T-helper 1 cell treated with Interleukin-12 subunit alpha and Interleukin-12 subunit beta and Interleukin-4 antibody, amounts not matched to agents 30 μg/mL and 1 μg/mL, for 36 hours (primary cell): ENCODE data around the gene ADTRP.

ENCODE experiments used
- H3K27ac Mint-ChIP-seq: one replicate; pipeline ENCODE4 v1.8.0; 2021; ENCODE audit warnings: mild to moderate bottlenecking, mixed read lengths
- H3K27me3 Mint-ChIP-seq: one replicate; pipeline ENCODE4 v1.8.0; 2021; ENCODE audit warnings: low read depth, mixed read lengths
- H3K36me3 Mint-ChIP-seq: one replicate; pipeline ENCODE4 v1.8.0; 2021; ENCODE audit warnings: low read depth, mixed read lengths
- H3K4me1 Mint-ChIP-seq: one replicate; pipeline ENCODE4 v1.8.0; 2021; ENCODE audit warnings: low read depth, mixed read lengths
- H3K4me3 Mint-ChIP-seq: one replicate; pipeline ENCODE4 v1.8.0; 2021; ENCODE audit warnings: mild to moderate bottlenecking, moderate library complexity, mixed read lengths
- H3K9me3 Mint-ChIP-seq: one replicate; pipeline ENCODE4 v1.8.0; 2021; ENCODE audit warnings: mixed read lengths

ADTRP gene

DNA sequence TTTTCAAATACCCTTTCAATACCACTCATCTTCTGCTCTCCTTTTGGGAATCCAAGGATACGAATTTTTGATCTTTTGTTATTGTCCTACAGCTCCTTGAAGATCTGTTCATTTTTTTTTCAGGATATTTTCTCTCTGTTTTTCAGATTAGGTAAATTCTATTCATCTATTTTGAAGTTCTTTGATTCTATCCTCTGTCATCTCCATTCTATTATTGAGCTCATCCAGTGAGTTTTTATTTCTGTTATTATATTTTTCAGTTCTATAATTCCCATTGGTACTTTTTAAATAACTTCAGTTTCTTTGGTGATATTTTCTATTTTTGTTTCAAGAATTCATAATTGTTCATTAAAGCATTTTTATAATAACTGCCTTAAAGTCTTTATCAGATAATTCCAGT is 14.7 kb upstream of the ADTRP start:
- H3K27me3 Mint-ChIP-seq, result no peaks in the 10 kb centered on the region
- peaks cover 1% of the 10 kb centered on the region for H3K4me1 Mint-ChIP-seq
- H3K27ac Mint-ChIP-seq, result no peak overlapping the region
- H3K36me3 Mint-ChIP-seq, result peaks cover 4% of the 10 kb centered on the region
- H3K4me3 Mint-ChIP-seq, result no peak overlapping the region
- peaks cover 9% of the 10 kb centered on the region for H3K9me3 Mint-ChIP-seq

DNA sequence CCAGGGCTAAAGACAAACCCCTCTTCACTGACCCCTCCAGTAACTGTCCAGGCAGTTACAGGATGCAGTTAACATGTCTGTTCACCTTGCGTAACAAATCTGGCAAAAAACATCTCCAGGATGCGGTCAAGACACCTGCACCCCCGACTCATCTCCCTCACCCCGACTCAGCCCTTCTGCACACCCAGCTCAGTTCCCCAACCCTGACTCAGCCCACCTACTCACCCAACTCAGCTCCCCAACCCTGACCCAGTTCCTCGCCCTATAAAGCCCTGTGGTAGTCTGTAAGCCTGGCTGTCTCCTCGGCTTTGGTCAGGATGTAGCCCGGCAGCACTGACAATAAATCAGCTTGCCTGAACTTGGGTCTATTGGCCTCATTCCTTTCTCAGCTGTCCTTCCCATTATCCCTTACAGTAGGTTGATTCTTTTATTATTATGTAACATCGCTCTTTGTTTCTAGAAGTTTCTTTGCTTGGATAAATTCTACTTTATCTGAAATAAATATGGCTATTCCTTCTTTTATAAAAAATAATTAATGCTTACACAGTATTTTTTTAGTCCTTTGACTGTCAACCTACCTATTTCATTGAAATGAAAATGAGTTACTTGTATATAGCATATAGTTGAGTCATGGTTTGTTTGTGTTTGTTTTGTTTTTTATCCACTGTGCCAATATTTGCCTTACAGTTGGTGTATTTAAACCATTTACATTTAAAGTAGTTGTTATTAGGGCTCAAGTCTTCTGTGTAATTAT is 12.9 kb upstream of the ADTRP start:
- Mint-ChIP-seq H3K9me3 (peaks cover 9% of the 10 kb centered on the region), H3K4me1 (peaks cover 1% of the 10 kb centered on the region), H3K4me3 (no peak overlapping the region), H3K36me3 (peaks cover 4% of the 10 kb centered on the region), H3K27ac (no peak overlapping the region), H3K27me3 (no peaks in the 10 kb centered on the region)

DNA sequence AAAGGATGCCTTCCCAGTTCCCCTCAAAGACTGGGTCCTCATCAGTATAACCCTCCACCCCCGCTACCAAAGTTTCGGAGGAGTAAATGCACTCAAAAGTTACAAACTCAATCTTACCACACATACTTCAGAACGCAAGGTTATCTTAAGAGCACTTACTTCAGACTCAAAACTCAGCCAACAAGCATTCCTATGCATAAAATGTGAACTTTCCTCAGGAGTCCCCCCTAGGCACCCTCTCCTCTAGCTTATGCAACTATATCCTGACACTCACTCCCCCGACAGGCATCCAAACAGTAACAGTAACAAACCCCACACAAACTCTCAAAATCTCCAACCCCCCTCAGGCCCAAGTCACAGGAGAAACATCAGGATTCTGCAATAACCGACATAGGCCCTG is 11.1 kb upstream of the ADTRP start:
- no peak overlapping the region for H3K27ac Mint-ChIP-seq
- H3K36me3 Mint-ChIP-seq, result peaks cover 4% of the 10 kb centered on the region
- no peak overlapping the region for H3K4me3 Mint-ChIP-seq
- H3K4me1 Mint-ChIP-seq, result peaks cover 9% of the 10 kb centered on the region
- no peaks in the 10 kb centered on the region for H3K27me3 Mint-ChIP-seq
- peaks cover 9% of the 10 kb centered on the region for H3K9me3 Mint-ChIP-seq

DNA sequence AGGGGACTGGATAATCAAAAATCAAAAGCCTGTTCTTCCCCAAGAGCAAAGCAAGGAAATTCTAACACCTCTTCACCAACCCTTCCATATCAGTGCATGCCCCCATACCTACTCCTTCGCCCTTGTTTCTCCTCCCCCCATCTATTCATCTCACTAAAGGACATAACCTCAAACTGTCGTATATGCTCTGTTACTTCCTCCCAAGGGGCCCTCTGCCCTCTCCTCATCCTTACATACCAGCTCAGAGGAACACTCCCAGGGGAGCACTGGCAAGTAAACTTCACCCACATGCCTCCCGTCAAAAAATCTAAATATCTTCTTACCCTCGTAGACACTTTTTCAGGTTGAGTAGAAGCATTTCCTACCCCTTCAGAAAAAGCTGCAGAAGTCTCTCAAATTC is 9.4 kb upstream of the ADTRP start:
- no peak overlapping the region for H3K27ac Mint-ChIP-seq

DNA sequence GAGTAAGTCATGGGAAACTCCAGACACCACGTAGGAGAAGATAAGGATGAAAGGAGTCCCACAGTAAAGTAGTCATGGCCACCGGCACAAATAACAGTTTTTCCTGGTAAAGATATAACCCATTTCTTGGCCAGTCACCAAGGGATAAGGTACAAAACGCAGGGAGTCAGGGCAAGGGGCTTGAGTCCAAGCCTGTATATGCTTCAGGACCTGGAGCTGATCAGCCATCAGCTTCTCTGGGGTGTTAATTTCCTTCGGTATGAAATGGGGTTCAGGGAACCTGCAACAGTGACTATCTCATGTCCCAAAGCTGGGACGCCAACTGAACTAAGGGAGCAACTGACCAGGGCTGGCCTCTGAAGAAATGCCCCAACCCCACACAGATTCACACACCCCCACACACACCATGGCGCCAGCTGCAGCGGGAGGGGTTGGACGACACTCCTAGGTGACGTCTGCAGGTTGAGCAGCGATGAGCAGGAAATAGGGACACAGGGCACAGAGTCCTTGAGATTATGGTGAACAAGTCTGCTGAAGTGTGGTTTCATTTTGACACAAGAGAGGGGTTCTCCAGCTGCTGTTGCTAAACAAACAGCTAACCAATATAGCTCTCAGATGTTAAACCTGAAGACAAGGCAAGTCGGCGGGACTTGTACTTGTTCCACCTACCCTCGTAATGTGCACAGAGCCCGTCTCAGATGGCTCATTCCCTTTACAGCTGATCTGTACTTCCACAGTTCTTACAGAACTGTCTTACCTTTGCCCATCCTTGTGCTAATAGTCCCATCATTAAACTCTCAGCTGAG is 7.4 kb upstream of the ADTRP start:
- no peaks in the 10 kb centered on the region for H3K27me3 Mint-ChIP-seq
- H3K36me3 Mint-ChIP-seq, result peaks cover 1% of the 10 kb centered on the region
- peaks cover 11% of the 10 kb centered on the region for H3K9me3 Mint-ChIP-seq
- H3K4me1 Mint-ChIP-seq, result peaks cover 16% of the 10 kb centered on the region
- no peak overlapping the region for H3K27ac Mint-ChIP-seq
- peak overlapping the region; percentile 62 for H3K4me3 Mint-ChIP-seq

More for the DNA sequence above, 9.4 kb upstream of the ADTRP start:
- H3K4me3 Mint-ChIP-seq, result no peak overlapping the region
- peaks cover 13% of the 10 kb centered on the region for H3K9me3 Mint-ChIP-seq
- H3K4me1 Mint-ChIP-seq, result peaks cover 16% of the 10 kb centered on the region
- peaks cover 3% of the 10 kb centered on the region for H3K36me3 Mint-ChIP-seq
- no peaks in the 10 kb centered on the region for H3K27me3 Mint-ChIP-seq

DNA sequence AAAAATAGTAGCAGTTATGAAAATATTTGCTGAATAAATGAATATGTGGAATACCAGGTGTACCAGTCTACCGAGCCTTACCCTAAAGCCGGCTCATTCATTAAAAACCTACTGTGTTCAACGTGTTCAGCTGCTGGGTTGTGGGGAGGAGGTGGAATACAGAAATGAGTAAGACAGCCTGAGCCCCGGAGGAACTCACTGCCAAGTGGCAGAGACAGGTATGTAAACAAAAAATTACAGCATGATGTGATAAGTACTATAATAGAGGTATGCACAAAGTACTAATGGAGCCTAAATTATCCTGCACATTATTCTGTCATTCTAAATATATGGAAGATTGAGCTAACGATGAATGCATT is 6.8 kb upstream of the ADTRP start:
- Mint-ChIP-seq H3K4me3 (peak overlapping the region; percentile 62), H3K27me3 (no peaks in the 10 kb centered on the region), H3K4me1 (peaks cover 16% of the 10 kb centered on the region), H3K27ac (no peak overlapping the region), H3K9me3 (peaks cover 11% of the 10 kb centered on the region), H3K36me3 (peaks cover 1% of the 10 kb centered on the region)

DNA sequence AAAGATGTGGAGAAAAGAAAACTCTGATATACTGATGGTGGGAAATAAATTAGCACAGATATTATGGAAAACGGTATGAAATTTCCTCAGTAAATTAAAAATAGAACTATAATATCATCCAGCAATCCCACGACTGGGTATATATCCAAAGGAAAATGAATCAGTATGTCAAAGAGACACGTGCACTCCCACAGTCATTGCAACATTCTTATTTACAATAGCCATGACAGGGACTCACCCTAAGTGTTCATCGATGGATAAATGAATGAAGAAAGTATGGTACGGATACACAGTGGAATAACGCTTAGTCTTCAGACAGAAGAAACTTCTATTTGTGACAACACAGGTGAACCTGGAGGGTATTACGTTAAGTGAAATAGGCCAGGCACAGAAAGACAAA is 5.7 kb upstream of the ADTRP start:
- H3K4me3 Mint-ChIP-seq, result no peak overlapping the region
- H3K9me3 Mint-ChIP-seq, result peaks cover 11% of the 10 kb centered on the region
- no peak overlapping the region for H3K27ac Mint-ChIP-seq
- H3K4me1 Mint-ChIP-seq, result peaks cover 16% of the 10 kb centered on the region
- peaks cover 1% of the 10 kb centered on the region for H3K36me3 Mint-ChIP-seq
- H3K27me3 Mint-ChIP-seq, result no peaks in the 10 kb centered on the region

DNA sequence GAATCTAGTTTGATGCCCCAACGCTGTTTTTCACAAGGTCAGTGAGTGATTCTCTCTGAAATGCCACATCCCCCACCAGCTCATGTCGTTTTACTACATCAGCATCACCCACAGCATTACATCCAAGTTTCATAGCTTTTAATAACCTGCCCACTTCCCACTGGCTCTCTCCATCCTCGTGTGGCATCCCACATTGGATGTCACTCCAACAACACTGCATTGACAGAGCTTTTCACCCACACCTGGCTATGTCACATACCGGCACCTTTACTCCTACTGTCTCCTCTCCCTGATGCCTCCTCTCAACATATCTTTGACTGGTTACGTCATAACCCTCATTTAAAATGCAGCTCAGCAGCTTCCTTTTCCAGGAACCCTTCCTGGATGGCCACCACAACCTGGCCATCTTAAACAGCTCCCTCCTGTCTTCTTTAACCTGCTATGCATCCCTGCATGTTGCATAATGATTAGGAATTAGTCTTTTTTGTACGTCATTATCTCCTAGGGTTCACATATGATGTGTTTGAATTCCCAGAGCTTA is 5.0 kb upstream of the ADTRP start:
- no peak overlapping the region for H3K4me3 Mint-ChIP-seq
- H3K27ac Mint-ChIP-seq, result no peak overlapping the region
- no peaks in the 10 kb centered on the region for H3K27me3 Mint-ChIP-seq
- peaks cover 11% of the 10 kb centered on the region for H3K9me3 Mint-ChIP-seq
- H3K4me1 Mint-ChIP-seq, result peaks cover 16% of the 10 kb centered on the region
- peaks cover 1% of the 10 kb centered on the region for H3K36me3 Mint-ChIP-seq

DNA sequence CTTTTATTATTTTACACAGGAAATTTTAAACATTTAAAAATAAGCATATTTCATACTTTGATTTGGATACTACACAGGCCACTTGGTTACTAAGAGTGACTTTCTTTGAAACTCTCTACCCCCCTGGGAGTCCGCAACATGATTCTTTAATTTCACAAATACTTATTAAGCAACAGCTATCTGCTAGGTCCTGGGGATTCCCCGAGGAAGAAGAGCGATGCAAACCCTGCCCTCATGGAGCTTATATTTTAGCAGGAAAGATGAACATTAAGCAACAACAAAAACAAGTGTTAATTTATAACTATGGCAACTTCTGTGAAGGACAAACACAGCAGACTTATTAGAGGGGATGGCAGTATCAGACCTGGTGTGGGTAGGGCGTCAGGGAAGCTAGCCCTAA is 3.9 kb upstream of the ADTRP start:
- no peaks in the 10 kb centered on the region for H3K27me3 Mint-ChIP-seq
- peaks cover 11% of the 10 kb centered on the region for H3K9me3 Mint-ChIP-seq
- H3K4me1 Mint-ChIP-seq, result peaks cover 16% of the 10 kb centered on the region
- peaks cover 1% of the 10 kb centered on the region for H3K36me3 Mint-ChIP-seq
- no peak overlapping the region for H3K27ac Mint-ChIP-seq
- H3K4me3 Mint-ChIP-seq, result no peak overlapping the region

DNA sequence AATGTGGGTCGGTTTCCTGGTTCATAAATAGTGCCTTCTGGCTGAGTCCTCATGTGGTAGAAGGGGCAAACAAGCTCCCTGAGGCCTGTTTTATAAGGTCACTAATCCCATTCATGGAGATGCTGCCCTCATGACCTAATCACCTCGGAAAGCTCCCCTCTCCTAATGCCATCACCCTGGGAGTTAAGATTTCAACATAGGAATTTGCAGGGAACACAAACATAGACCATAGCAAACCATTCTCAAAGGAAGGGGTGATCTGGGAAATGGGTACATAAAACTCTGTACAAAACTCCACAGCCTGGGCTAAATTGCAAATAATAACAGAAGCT is 1.5 kb upstream of the ADTRP start:
- Mint-ChIP-seq H3K4me1 (peaks cover 8% of the 10 kb centered on the region), H3K27ac (no peak overlapping the region), H3K4me3 (no peak overlapping the region), H3K9me3 (peaks cover 11% of the 10 kb centered on the region), H3K36me3 (peaks cover 1% of the 10 kb centered on the region), H3K27me3 (no peaks in the 10 kb centered on the region)

DNA sequence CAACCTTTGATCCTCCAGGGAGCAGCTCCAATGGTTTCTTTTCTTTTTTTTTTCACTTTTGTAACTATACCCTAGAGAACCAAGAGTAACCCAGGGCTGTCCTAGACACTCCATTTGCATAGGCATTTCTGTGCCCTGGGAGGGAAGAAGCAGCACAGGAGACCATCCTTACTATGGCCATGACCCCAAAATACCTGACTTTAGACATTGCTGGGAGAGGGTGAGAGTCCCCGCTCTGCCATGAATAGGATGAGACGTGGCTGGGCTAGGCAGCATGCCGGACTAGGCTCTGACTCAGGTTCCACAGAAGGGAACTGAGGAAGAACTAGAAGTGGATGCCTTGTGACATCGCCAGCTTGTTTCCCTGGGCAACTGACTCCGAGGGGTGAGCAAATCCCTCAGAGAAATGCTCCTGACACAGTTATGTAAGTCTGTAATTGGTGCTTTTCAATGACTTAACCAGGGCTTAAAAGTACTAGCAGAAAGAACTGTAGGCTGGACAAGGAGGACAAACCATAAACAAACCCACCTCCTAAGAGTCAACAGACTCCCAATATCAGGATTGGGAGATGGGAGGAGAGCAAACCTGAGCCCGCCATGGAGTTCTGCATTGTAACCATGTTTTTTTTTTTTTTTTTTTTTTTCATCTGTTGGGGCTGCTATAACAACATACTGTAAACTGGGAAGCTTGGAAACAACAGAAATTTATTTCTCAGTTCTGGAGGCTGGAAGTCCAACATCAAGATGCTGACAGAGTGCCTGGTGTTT is 910 bp upstream of the ADTRP start:
- peaks cover 1% of the 10 kb centered on the region for H3K36me3 Mint-ChIP-seq
- H3K27ac Mint-ChIP-seq, result no peak overlapping the region
- no peak overlapping the region for H3K4me3 Mint-ChIP-seq
- H3K9me3 Mint-ChIP-seq, result peaks cover 11% of the 10 kb centered on the region
- H3K27me3 Mint-ChIP-seq, result no peaks in the 10 kb centered on the region
- H3K4me1 Mint-ChIP-seq, result peaks cover 6% of the 10 kb centered on the region

DNA sequence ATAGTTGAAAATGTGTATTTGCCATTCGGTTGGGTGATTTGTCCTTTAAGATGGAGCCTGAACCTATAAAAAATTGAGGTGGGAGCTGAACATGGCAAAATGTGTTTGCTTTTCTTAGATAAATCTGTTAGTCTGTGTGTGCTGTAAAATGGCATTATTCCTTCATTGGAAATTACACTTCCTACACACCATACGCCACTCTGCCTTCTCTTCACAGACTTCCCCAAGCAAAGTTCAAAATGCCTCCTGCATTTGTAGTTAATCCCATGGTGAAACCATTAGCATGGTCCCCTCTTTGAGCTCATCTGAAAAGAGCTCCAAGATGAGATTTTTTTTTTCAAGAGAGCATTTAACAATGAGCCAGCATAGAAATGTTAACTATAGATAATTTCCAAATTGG is 567 bp downstream of the ADTRP start:
- no peak overlapping the region for H3K4me3 Mint-ChIP-seq
- no peak overlapping the region for H3K27ac Mint-ChIP-seq
- no peaks in the 10 kb centered on the region for H3K4me1 Mint-ChIP-seq
- H3K36me3 Mint-ChIP-seq, result no peaks in the 10 kb centered on the region
- H3K27me3 Mint-ChIP-seq, result no peaks in the 10 kb centered on the region
- peaks cover 3% of the 10 kb centered on the region for H3K9me3 Mint-ChIP-seq

DNA sequence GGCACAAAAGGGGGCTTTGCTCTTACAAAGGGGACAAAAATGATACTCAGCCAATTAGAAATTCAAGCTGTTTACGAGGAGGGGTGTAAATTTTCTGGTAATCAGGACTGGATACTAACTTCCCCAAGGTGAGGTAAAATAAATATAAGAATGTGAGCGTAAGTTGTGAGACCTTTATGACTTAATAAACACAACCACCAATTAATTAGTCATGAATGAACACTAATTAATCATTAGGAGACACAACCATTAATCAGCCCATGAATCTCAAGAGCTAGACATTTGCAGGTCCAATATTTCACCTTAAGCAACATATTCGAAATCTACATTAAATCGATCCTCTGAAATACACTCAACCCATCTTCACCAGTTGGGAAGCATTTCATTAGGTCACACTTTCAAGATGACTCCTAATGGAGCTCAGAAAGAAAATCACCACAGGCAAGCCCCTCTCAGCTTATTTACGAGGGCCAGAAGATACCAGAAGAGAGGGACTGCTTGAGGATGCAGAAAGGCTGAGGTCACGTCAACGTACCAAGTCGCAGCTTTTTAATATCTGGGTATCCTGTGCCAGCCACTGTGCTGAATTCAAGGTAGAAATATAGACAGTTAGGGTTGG is 2.7 kb downstream of the ADTRP start:
- Mint-ChIP-seq H3K36me3 (no peaks in the 10 kb centered on the region), H3K9me3 (no peaks in the 10 kb centered on the region), H3K4me3 (no peak overlapping the region), H3K27me3 (no peaks in the 10 kb centered on the region), H3K4me1 (no peaks in the 10 kb centered on the region), H3K27ac (no peak overlapping the region)

DNA sequence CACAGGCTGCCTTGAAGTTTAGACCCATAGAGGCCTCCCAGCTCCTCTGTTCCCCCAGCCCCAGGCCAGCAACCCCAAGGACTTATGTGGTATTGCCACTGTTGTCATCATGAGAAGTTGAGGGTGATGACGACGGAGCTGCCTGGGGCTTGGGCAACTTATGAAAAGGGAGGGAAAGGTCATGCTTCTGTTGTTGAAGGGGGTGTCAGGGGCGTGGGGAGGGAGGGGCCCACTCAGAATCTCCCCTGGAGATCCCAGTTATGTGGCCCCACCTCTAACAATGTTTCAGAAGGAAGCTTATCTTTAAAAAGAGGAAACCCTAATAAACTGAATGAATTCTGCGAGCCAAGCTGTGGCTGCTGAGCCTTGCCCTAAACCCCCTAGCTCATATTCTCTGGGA is 4.2 kb downstream of the ADTRP start:
- H3K27ac Mint-ChIP-seq, result no peak overlapping the region
- no peaks in the 10 kb centered on the region for H3K4me1 Mint-ChIP-seq
- no peaks in the 10 kb centered on the region for H3K36me3 Mint-ChIP-seq
- no peaks in the 10 kb centered on the region for H3K27me3 Mint-ChIP-seq
- no peaks in the 10 kb centered on the region for H3K9me3 Mint-ChIP-seq
- no peak overlapping the region for H3K4me3 Mint-ChIP-seq
